Anterior cingulate cortex (tissue), 58 donors: ENCODE measurements around the gene MMP11.

Source experiments
- DNase-seq, 58 donors: peaks; one replicate each; lab custom pipeline; 2025; lab: John Stamatoyannopoulos, UW

MMP11 gene

DNA sequence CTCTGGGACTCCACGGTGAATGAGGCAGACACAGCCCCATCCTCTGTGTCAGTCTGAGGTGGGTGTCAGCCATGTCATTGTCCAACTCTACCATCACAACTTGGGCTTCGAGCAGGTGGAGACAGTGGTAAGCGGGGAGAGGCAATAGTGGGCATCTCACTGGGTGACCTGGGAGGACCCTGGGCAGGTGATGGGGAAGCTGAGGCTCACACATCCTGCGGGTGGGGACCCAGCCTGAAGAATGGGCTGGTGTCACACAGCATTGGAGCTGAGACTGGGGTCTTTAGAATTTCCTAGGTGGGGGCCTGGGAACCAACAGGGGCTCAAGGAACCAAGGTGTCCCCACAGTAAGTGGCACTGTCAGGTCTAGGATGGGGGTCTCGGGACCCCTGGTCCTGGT lies 7.1 kb downstream of the MMP11 start:
- DNase-seq: no peak

DNA sequence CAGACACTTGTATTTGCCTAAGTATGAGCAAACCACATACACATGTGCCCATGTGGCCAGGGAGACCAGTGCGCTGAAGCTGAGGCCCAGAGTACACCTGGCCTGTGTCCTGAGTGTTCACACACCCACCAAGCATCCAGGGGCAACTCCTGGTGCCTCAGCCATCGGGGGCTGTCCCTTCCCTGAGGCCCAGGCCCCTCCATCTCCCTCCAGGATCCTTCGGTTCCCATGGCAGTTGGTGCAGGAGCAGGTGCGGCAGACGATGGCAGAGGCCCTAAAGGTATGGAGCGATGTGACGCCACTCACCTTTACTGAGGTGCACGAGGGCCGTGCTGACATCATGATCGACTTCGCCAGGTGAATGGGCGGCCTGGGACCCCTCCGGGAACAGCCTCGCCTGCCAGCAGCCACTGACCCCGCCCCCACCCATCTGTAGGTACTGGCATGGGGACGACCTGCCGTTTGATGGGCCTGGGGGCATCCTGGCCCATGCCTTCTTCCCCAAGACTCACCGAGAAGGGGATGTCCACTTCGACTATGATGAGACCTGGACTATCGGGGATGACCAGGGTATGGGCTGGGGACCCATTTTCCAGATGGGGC lies 7.6 kb downstream of the MMP11 start:
- no peak for DNase-seq

DNA sequence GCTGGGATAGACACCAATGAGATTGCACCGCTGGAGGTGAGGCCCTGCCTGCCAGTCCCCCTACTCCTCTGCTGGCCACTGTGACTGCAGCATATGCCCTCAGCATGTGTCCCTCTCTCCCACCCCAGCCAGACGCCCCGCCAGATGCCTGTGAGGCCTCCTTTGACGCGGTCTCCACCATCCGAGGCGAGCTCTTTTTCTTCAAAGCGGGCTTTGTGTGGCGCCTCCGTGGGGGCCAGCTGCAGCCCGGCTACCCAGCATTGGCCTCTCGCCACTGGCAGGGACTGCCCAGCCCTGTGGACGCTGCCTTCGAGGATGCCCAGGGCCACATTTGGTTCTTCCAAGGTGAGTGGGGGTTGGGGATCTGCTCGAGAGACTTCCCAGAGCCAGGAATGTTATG lies 8.4 kb downstream of the MMP11 start:
- peak in 53 of 58 donors; percentile 16 to 91 (median 72) for DNase-seq

DNA sequence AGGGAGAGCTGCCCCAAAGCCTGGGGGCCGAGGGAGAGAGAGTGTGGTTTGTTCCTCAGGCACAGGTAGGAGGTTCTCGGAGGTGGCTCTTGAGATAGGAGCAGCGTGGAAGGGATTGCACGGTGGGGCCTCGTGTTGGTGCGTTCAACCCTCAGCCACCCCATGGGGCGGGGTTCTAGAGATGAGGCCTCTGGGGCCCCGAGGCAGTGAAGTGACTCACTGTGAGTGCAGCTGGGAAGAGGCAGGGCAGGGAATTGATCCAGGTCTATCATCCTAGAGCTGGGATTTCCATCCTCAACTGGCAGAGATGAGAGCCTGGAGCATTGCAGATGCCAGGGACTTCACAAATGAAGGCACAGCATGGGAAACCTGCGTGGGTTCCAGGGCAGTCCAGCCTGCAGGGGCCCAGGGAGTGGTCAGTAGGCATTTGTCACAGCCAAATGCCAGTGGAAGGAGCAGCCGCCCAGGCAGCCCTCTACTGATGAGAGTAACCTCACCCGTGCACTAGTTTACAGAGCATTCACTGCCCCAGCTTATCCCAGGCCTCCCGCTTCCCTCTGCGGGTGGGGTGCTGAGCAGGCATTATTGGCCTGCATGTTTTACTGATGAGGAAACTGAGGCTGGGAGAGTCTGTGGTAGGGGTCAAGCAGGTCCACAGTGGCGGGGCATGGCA lies 9.0 kb downstream of the MMP11 start:
- peak in 7 of 58 donors; percentile 31 to 63 (median 49) for DNase-seq

DNA sequence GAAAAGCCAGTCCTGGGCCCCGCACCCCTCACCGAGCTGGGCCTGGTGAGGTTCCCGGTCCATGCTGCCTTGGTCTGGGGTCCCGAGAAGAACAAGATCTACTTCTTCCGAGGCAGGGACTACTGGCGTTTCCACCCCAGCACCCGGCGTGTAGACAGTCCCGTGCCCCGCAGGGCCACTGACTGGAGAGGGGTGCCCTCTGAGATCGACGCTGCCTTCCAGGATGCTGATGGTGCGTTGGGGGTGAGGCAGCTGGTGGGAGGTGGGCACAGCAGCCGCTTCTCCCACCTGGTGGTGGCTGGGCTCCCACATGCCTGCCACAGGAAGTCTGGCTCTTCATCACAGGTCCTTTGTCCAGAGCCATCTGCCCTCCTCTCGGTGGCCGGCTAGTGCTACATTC lies 9.6 kb downstream of the MMP11 start:
- no peak for DNase-seq

DNA sequence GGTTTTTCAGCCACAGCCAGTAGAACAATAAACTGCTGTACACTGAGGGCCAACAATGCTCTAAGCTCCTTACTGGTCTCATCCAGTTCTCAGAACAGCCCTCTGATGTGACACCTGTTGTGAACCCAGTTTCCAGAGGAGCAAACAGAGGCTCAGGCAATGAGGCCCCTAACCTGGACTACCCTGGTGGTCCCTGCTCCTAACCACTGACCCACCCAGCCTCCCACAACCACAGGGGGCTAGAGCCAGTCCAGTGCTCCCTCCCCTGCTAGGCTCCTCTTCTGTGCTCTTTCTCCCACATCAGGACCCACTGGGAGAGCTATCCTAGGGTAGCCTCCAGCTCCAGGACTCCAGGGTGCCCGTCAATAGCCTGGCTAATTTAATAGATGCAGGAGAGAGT lies 10.1 kb downstream of the MMP11 start:
- DNase-seq: no peak

DNA sequence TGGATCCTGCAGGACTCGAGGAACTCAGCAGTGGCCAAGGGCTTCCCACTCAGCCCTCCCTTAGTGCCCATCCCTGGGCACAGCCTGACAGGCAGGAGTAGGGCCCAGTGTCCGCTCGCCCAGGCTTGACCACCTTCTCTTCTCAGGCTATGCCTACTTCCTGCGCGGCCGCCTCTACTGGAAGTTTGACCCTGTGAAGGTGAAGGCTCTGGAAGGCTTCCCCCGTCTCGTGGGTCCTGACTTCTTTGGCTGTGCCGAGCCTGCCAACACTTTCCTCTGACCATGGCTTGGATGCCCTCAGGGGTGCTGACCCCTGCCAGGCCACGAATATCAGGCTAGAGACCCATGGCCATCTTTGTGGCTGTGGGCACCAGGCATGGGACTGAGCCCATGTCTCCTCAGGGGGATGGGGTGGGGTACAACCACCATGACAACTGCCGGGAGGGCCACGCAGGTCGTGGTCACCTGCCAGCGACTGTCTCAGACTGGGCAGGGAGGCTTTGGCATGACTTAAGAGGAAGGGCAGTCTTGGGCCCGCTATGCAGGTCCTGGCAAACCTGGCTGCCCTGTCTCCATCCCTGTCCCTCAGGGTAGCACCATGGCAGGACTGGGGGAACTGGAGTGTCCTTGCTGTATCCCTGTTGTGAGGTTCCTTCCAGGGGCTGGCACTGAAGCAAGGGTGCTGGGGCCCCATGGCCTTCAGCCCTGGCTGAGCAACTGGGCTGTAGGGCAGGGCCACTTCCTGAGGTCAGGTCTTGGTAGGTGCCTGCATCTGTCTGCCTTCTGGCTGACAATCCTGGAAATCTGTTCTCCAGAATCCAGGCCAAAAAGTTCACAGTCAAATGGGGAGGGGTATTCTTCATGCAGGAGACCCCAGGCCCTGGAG lies 10.9 kb downstream of the MMP11 start:
- DNase-seq: no peak

DNA sequence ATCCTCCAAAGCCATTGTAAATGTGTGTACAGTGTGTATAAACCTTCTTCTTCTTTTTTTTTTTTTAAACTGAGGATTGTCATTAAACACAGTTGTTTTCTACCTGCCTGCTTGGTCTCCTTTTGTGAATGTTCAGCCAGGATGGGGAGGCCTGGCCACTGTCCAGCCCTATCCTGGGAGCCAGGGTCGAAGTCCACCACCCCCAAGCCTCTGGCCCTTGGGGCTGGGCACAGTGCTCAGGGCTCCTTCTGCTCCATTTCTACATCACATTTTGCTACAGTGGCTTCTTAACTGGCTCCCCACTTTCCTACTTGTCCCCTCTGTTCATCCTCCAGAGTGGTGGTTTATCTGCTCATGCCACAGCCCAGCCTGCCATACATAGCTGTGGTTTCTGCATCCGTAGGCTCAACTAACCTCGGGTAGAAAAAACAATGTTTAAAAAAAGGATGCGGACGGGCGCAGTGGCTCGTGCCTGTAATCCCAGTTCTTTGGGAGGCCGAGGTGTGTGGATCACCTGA lies 11.6 kb downstream of the MMP11 start:
- no peak for DNase-seq

DNA sequence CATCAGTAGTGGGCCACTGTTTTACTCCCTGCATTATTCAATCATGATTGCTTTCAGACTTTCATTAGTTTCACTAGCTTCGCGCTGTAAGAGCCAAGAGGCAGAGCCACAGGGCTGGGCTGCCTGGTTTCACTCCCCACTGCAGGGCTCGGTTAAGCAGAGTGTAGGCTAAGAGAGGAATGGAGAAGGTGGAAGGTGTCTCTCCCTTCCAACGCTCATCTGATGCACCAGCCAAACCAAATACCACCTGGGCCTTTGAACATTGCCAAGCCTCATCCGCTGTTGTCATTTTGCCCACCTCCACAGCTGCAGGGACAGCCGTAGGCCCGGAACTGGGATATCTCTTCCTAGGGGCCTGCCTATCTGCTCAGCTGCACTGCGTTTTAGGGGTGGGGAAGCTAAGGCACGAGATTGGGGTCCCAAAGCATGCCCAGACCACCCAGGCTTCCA lies 13.6 kb downstream of the MMP11 start:
- no peak for DNase-seq

DNA sequence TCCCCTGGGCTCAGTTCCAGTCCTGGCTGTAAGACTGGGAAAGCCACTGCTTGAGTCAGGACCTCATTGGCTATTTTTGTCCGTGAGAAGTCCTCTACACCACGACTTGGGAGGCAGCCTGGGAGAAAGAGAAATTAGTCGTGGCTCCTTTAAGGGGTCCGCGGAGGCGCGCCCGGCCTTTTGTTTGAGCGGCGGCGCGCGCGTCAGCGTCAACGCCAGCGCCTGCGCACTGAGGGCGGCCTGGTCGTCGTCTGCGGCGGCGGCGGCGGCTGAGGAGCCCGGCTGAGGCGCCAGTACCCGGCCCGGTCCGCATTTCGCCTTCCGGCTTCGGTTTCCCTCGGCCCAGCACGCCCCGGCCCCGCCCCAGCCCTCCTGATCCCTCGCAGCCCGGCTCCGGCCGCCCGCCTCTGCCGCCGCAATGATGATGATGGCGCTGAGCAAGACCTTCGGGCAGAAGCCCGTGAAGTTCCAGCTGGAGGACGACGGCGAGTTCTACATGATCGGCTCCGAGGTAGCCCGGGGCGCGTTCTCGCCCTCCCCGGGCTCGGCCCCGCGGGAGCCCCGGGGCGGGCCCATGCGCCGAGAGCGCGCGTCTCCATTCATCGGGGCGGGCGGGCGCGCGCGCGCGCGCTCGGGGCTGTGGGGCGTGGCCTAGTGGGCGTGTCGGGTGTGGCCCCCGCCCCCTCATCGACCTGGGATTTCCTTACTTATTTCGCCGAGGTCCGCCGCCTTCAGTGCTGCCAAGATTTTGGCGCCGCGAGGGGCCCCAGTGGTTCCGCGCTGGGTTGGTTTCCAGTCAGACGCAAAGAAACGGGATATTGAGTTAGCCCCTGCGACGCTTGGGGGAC lies 14.3 kb downstream of the MMP11 start, which contains the start of gene SMARCB1:
Gene SMARCB1 (plus strand): TSS at position 215 of the 848 bp plus-strand sequence. CDS start 204 bp downstream, at position 419.
- peak in 55 of 58 donors; percentile 31 to 89 (median 71) for DNase-seq

DNA sequence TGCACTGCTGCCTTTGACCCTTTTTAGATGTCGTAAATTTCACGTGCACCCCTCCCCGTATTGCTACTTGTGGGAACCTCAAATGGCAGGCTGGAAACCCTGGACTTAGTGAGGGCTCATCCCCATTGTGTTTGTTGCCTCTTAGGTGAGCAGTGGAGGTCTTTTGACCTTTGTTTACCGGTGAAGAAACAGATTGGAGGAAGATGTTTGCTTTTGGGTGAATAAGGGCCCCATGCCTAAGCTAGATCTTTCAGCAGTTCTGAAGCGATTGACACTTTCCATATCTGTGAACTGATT lies 14.9 kb downstream of the MMP11 start:
- no peak for DNase-seq

DNA sequence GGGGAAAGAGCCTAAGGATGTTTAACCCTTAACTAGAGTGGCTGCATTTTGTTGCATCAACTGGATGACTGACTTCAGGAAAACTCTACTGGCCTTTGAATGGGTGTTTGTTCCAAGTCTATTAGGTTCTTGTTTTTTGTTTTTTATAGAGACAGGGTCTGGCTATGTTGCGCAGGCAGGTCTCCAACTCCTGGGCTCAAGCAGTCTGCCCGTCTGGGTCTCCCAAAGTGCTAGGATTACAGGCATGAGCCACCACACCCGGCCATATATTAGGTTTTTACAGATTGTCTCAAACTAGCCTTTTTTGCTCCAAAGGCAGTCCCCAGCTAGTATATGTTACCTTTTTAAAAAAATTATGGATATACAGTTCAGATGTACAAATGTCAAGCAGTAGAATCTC lies 15.3 kb downstream of the MMP11 start:
- no peak for DNase-seq

DNA sequence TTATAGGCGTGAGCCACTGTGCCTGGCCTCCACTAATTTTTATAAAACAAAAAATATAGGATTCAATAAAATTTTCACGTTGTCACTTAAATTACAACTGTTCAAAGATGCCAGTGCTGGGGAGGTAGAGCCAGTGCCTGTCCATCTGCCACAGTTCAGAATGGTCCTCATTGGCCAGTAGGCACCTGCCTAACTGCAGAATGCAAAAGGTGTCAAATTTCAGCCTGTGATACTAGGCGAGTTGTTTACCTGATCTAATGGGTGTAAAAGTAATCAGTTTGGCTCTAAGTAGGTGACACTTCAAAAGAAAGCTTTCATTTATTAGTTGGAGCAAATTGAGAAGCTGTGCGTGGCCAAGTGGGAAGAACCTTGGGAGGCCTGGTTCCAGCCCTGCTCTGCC lies 16.5 kb downstream of the MMP11 start:
- no peak for DNase-seq

DNA sequence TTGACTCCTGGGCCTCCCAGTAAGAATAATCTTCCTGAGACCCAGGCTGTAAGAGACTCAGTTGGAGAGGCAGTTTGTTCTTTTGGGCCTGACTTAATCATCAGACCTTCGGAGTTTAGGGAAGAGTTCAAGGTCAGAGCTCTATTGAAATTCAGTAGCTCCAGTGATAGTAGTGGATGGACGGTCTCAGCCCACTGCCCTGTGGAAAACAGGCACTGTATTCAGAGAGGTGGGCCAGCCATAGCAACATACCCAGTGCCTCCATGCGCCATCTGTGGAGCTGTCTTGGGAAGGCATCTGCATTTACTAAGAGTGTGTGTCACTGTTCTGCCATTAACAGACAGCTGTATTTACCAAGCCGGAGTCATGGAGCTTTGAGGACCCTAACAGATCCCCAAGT lies 17.0 kb downstream of the MMP11 start:
- peak in 8 of 58 donors; percentile 14 to 35 (median 18) for DNase-seq

DNA sequence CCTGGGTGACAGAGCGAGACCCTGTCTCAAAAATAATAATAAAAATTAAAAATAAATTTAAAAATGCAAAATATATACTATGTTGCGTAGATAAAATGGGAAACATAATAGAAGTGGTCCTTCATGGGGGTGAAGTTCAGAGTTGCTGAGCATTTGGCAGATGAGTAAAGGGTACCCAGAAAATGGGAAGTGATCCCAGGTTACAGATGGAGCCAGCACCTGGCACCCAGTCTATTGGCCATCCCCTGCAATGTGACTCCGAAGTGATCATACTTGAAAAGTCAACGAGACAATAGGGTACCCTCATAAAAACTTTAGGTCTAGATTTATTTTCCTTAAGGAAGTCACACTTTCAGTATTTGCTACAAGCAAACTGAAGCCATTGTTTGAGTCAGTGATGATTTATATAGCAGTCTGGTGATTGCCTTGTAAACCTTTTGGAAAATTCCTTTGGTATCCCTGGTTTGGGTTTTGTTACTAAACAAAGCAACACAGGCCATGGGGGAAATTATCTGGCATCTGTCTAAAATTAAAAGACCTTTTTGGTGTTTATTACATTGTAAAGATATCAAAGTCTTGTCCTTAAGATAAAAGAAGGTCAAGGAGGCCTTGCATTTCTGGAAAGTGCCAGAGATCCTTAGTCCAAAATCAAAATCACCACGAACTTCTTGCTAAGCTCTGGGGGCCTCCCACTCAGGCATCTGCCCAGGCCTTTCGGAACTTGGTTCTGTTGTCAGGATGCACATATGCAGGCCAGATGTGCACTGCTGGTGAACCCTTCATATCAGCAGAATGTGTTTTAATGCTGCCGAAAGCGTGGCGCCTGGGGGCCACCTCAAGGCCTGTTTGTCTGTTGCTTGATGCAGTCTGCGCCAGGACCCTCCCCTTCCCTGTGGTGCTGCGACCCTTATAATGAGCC lies 18.4 kb downstream of the MMP11 start:
- no peak for DNase-seq

DNA sequence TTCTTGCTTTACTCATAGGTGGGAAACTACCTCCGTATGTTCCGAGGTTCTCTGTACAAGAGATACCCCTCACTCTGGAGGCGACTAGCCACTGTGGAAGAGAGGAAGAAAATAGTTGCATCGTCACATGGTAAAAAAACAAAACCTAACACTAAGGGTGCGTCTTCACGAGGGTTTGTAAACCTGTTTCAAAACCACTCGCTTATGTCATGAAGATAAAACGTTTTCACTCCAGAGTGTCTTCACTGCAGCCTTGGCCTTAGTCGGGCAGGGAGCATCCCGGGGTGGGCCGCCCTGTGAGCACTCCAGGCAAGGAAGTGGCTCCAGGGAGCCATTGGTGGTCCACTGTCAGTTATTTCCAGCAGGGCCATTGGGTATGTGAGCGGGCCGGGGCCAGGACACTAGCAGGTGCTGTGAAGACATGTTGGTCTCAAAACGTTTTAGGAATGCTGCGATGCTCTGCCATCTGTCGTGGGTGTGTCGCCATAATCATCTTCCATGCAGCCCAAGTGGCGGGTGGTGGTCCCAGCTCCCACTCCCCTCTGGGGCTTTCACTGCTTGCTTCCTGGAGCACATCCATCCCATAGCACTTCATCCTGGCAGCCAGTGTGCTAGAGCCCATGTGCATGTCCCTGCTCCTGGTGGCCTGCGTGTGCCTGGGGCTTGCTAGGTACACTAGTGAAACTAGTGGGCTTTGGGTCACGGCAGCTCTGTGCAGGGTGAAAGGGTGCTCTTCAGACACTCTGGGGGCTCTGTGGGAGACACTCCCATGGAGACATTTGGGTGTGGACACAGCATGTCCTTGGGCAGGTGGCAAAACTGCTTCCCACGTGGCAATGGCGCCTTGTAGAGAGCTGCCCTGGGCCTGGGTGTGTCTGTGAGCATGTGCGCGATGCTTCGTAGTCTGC lies 19.3 kb downstream of the MMP11 start:
- no peak for DNase-seq

DNA sequence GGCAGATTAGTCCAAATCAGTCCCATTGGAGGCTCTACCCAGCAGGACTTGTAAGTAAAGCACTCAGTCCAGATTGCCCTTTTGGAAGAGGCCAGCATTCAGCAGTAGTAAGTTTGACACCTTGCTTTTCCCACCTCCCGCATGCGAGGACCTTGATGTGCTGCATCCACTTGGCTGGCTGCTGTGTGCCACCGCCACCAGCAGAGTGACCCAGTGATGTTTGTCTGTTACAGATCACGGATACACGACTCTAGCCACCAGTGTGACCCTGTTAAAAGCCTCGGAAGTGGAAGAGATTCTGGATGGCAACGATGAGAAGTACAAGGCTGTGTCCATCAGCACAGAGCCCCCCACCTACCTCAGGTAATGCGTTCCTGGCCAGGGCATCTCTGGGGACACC lies 20.7 kb downstream of the MMP11 start:
- DNase-seq: no peak

DNA sequence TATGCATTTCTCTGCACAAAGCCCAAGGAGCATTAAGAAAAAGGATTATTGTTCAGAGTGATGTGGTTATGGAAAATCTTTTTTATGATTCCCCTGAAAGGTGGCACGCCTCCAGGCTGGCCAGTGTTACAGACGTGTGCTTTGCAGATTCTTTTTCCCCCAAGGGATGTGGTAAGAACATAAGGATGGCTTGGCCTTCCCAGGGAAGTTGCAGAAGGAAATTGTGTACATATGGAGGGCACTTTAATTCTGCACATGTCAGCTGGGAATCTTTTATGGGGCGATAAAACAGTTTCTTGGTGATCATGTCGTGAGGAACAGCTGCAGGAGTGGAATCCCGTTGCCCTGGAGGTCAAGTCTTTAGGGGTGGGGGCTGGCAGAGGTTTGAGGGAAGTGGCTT lies 23.8 kb downstream of the MMP11 start:
- DNase-seq: no peak
